Neural cell (in vitro differentiated cells): Measurements from ENCODE around the gene MSI2. TPM values are rescaled to one million over a fixed set of nuclear protein-coding genes. Genes with fewer than 3 reads are reported as not detected.

Source experiments
- H2AFZ ChIP-seq: fragments of 200-600, 300-800 bp; sonication (generic), shearing (Covaris generic); 2 replicates; pipeline ENCODE4 v1.6.0; 2014; ENCODE audit warnings: low read depth, mild to moderate bottlenecking, antibody characterized with exemption, low read length, moderate library complexity
- H3F3A ChIP-seq: fragments of 200-600 bp; shearing (Covaris generic); 2 replicates; pipeline ENCODE4 v1.6.1; 2016; ENCODE audit warnings: mild to moderate bottlenecking, moderate library complexity, mixed read lengths, antibody characterized with exemption, low read length; ENCODE audit not compliant: insufficient read depth, poor library complexity, severe bottlenecking
- H3K27ac ChIP-seq: fragments of 200-600, 300-800 bp; sonication (generic), shearing (Covaris generic); 2 replicates; pipeline ENCODE4 v1.5.1; 2014; ENCODE audit warnings: mild to moderate bottlenecking, low read length, moderate library complexity
- H3K27me3 ChIP-seq: fragments of 300-800, 200-600 bp; sonication (generic), shearing (Covaris generic); 2 replicates; pipeline ENCODE4 v1.6.0; 2014; ENCODE audit warnings: mild to moderate bottlenecking, low read depth, low read length, moderate library complexity; ENCODE audit not compliant: insufficient read depth
- H3K36me3 ChIP-seq: fragments of 300-800, 200-600 bp; sonication (generic), shearing (Covaris generic); 2 replicates; pipeline ENCODE4 v1.5.1; 2014; ENCODE audit warnings: mild to moderate bottlenecking, antibody characterized with exemption, low read length, moderate library complexity; ENCODE audit not compliant: insufficient read depth
- H3K4me2 ChIP-seq: fragments of 300-800, 200-600 bp; sonication (generic), shearing (Covaris generic); 2 replicates; pipeline ENCODE4 v1.6.0; 2014; ENCODE audit warnings: mild to moderate bottlenecking, low read length
- H3K4me3 ChIP-seq: fragments of 300-800, 200-600 bp; sonication (generic), shearing (Covaris generic); 2 replicates; pipeline ENCODE4 v1.5.1; 2014; ENCODE audit warnings: mild to moderate bottlenecking, low read length, moderate library complexity
- H3K79me2 ChIP-seq: fragments of 200-600 bp; shearing (Covaris generic); replicated peaks from 2 replicates; pipeline ENCODE4 v1.6.0; 2014; ENCODE audit warnings: mild to moderate bottlenecking, low read length, moderate library complexity; ENCODE audit not compliant: insufficient read depth
- H3K9ac ChIP-seq: fragments of 300-800, 200-600 bp; sonication (generic), shearing (Covaris generic); 2 replicates; pipeline ENCODE4 v1.6.1; 2016; ENCODE audit warnings: mild to moderate bottlenecking, low read length, mixed read lengths
- H3K9me2 ChIP-seq: fragments of 200-600 bp; shearing (Covaris generic); 2 replicates; pipeline ENCODE4 v1.6.1; 2016; ENCODE audit warnings: mild to moderate bottlenecking, low read length, mixed read lengths; ENCODE audit not compliant: insufficient read depth
- H3K9me3 ChIP-seq: fragments of 200-600, 300-800 bp; sonication (generic), shearing (Covaris generic); 2 replicates; pipeline ENCODE4 v1.6.1; 2016; ENCODE audit warnings: mild to moderate bottlenecking, mixed run types, low read length, moderate library complexity, mixed read lengths
- H4K20me1 ChIP-seq: fragments of 200-600 bp; shearing (Covaris generic); 2 replicates; pipeline ENCODE4 v1.6.1; 2016; ENCODE audit warnings: mild to moderate bottlenecking, mixed run types; ENCODE audit not compliant: insufficient read depth
- EP300 ChIP-seq: fragments of 450-650 bp; conservative IDR thresholded peaks from 2 replicates; pipeline ENCODE4 v1.6.1; 2014; ENCODE audit warnings: antibody characterized with exemption, mild to moderate bottlenecking, moderate library complexity; ENCODE audit not compliant: poor library complexity, severe bottlenecking
- EZH2 ChIP-seq: fragments of 200-600, 300-800 bp; shearing (Covaris generic), sonication (generic); IDR thresholded peaks from 2 replicates; pipeline ENCODE4 v1.6.1; 2014; ENCODE audit warnings: antibody characterized with exemption, low read length, borderline replicate concordance, mild to moderate bottlenecking; ENCODE audit not compliant: insufficient read depth, poor library complexity, severe bottlenecking
- MXI1 ChIP-seq: fragments of 450-650 bp; conservative IDR thresholded peaks from 2 replicates; pipeline ENCODE4 v1.6.1; 2014; ENCODE audit warnings: antibody characterized with exemption, mild to moderate bottlenecking; ENCODE audit not compliant: poor library complexity, severe bottlenecking
- POLR2AphosphoS5 ChIP-seq: IDR thresholded peaks from 2 replicates; pipeline ENCODE4 v1.6.1; 2012
- RAD21 ChIP-seq: fragments of 450-650 bp; conservative IDR thresholded peaks from 2 replicates; pipeline ENCODE4 v1.6.1; 2014; ENCODE audit warnings: antibody characterized with exemption, mild to moderate bottlenecking, moderate library complexity
- SMC3 ChIP-seq: fragments of 450-650 bp; conservative IDR thresholded peaks from 2 replicates; pipeline ENCODE4 v1.6.1; 2014; ENCODE audit warnings: antibody characterized with exemption, mild to moderate bottlenecking, moderate library complexity; ENCODE audit not compliant: poor library complexity
- TAF1 ChIP-seq: IDR thresholded peaks from 2 replicates; pipeline ENCODE4 v1.6.1; 2012; ENCODE audit warnings: low read depth
- polyA plus RNA-seq: library from polyadenylated mRNA; depleted of rRNA; stranded (reverse); fragments of >200 nt; gene quantifications from 2 replicates; pipeline ENCODE4 v1.2.3, GENCODE V29; 2014
- TF ChIP-seq, protein P1 (sequence below): fragments of 450-650 bp; IDR thresholded peaks from 2 replicates; pipeline ENCODE4 v1.5.1; 2014; ENCODE audit warnings: antibody characterized with exemption, mild to moderate bottlenecking, moderate library complexity; ENCODE audit not compliant: poor library complexity, severe bottlenecking
- TF ChIP-seq, protein P2 (sequence below): IDR thresholded peaks from 2 replicates; pipeline ENCODE4 v1.6.1; 2012; ENCODE audit warnings: borderline replicate concordance

MSI2 gene
- polyA plus RNA-seq, 1 donor from 2014 or later: 61.4 TPM

DNA sequence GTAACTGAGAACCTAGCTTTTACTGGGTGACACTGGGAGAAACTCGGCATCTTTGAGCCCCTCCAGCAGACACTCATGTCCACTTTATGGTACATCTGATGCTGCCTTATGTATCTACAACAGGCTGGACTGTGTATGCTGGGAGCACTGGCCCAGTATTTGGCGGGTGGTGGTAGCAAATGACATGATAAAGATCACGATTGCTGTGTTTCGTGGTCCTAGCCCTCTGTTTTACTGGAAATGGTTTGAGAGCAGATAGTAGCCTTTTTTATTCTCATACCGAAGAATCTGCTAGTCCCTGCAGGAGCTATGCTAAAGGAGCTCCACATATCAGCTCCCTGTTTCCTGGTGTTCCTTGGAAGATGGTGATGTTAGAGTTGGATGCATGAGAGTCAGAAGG lies 338.4 kb downstream of the MSI2 start:
- Histone ChIP-seq H3K27ac (no peak overlapping the region), H4K20me1 (no peaks in the 10 kb centered on the region)
- TF ChIP-seq, protein P1, sequence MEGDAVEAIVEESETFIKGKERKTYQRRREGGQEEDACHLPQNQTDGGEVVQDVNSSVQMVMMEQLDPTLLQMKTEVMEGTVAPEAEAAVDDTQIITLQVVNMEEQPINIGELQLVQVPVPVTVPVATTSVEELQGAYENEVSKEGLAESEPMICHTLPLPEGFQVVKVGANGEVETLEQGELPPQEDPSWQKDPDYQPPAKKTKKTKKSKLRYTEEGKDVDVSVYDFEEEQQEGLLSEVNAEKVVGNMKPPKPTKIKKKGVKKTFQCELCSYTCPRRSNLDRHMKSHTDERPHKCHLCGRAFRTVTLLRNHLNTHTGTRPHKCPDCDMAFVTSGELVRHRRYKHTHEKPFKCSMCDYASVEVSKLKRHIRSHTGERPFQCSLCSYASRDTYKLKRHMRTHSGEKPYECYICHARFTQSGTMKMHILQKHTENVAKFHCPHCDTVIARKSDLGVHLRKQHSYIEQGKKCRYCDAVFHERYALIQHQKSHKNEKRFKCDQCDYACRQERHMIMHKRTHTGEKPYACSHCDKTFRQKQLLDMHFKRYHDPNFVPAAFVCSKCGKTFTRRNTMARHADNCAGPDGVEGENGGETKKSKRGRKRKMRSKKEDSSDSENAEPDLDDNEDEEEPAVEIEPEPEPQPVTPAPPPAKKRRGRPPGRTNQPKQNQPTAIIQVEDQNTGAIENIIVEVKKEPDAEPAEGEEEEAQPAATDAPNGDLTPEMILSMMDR: no peak
- TF ChIP-seq MXI1 (no peak), EP300 (no peak), SMC3 (no peak), TAF1 (no peak), POLR2AphosphoS5 (no peak), RAD21 (no peak), EZH2 (no peak)
- TF ChIP-seq, protein P2, sequence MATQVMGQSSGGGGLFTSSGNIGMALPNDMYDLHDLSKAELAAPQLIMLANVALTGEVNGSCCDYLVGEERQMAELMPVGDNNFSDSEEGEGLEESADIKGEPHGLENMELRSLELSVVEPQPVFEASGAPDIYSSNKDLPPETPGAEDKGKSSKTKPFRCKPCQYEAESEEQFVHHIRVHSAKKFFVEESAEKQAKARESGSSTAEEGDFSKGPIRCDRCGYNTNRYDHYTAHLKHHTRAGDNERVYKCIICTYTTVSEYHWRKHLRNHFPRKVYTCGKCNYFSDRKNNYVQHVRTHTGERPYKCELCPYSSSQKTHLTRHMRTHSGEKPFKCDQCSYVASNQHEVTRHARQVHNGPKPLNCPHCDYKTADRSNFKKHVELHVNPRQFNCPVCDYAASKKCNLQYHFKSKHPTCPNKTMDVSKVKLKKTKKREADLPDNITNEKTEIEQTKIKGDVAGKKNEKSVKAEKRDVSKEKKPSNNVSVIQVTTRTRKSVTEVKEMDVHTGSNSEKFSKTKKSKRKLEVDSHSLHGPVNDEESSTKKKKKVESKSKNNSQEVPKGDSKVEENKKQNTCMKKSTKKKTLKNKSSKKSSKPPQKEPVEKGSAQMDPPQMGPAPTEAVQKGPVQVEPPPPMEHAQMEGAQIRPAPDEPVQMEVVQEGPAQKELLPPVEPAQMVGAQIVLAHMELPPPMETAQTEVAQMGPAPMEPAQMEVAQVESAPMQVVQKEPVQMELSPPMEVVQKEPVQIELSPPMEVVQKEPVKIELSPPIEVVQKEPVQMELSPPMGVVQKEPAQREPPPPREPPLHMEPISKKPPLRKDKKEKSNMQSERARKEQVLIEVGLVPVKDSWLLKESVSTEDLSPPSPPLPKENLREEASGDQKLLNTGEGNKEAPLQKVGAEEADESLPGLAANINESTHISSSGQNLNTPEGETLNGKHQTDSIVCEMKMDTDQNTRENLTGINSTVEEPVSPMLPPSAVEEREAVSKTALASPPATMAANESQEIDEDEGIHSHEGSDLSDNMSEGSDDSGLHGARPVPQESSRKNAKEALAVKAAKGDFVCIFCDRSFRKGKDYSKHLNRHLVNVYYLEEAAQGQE: no peak

DNA sequence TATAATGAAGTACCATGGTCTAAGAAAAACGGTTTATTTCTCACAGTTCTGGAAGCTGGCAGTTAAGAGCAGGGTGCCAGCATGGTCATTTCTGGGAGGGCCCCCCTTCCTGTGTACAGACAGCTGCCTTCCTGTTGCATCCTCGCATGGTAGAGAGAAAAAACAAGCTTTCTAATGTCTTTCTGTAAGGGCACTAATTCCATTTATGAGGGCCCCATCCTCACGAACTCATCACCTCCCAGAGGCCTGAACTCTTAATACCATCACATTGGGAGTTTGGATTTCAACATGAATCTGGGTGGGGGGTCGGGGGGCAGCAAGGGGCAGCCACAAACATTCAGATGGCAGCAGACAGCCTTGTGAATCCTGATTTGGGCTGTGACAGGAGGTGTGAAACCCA lies 339.1 kb downstream of the MSI2 start:
- H3K9ac ChIP-seq: no peak overlapping the region
- TF ChIP-seq MXI1: no peak
- TF ChIP-seq, protein P1: no peak
- TF ChIP-seq EP300: no peak
- TF ChIP-seq RAD21: no peak
- no peak for TF ChIP-seq POLR2AphosphoS5
- no peak for TF ChIP-seq SMC3
- TF ChIP-seq, protein P2: no peak
- TF ChIP-seq TAF1: no peak
- no peak for TF ChIP-seq EZH2
- no peak overlapping the region for H3K27ac ChIP-seq

More for the DNA sequence above, 338.4 kb downstream of the MSI2 start:
- Histone ChIP-seq H3K79me2 (peaks cover 11% of the 10 kb centered on the region), H3K9ac (no peak overlapping the region), H3K27me3 (no peaks in the 10 kb centered on the region), H3K4me3 (no peak overlapping the region), H3K36me3 (no peaks in the 10 kb centered on the region), H3K9me2 (no peaks in the 10 kb centered on the region), H3F3A (no peaks in the 10 kb centered on the region), H3K9me3 (no peaks in the 10 kb centered on the region), H2AFZ (no peak overlapping the region), H3K4me2 (no peak overlapping the region)

More for the DNA sequence above, 339.1 kb downstream of the MSI2 start:
- no peaks in the 10 kb centered on the region for H3K27me3 ChIP-seq
- H3K79me2 ChIP-seq: peaks cover 5% of the 10 kb centered on the region
- no peaks in the 10 kb centered on the region for H3F3A ChIP-seq
- H3K4me3 ChIP-seq: no peak overlapping the region
- no peak overlapping the region for H2AFZ ChIP-seq
- no peaks in the 10 kb centered on the region for H3K36me3 ChIP-seq
- no peaks in the 10 kb centered on the region for H3K9me3 ChIP-seq
- H3K9me2 ChIP-seq: no peaks in the 10 kb centered on the region
- no peak overlapping the region for H3K4me2 ChIP-seq
- H4K20me1 ChIP-seq: no peaks in the 10 kb centered on the region
